K562 (cell line): ENCODE data around the gene HDAC7. TPM values are rescaled to one million over a fixed set of nuclear protein-coding genes. Genes with fewer than 3 reads are reported as not detected.

Experiments used
- BACH1 ChIP-seq: fragments of 200-800 bp; sonication (Bioruptor generic); IDR thresholded peaks from 2 replicates; pipeline ENCODE4 v1.6.1; 2016; ENCODE audit warnings: missing genetic modification characterization, missing compliant biosample characterization
- CBX5 ChIP-seq: IDR thresholded peaks from 2 replicates; pipeline ENCODE4 v1.6.1; 2014; ENCODE audit warnings: low read depth, borderline replicate concordance
- CEBPZ ChIP-seq: fragments of 150-350 bp; IDR thresholded peaks from 2 replicates; pipeline ENCODE4 v1.6.1; 2014; ENCODE audit warnings: low read depth, mild to moderate bottlenecking, low read length, borderline replicate concordance
- CUX1 ChIP-seq: fragments of 200-800 bp; sonication (Bioruptor generic); IDR thresholded peaks from 2 replicates; pipeline ENCODE4 v1.6.1; 2016; ENCODE audit warnings: missing genetic modification characterization, missing compliant biosample characterization
- DIDO1 ChIP-seq: fragments of 450-650 bp; IDR thresholded peaks from 2 replicates; pipeline ENCODE4 v1.6.1; 2016; ENCODE audit warnings: low read depth, missing biosample characterization, missing genetic modification characterization
- NFRKB ChIP-seq: fragments of 450-650 bp; IDR thresholded peaks from 2 replicates; pipeline ENCODE4 v1.6.1; 2016; ENCODE audit warnings: low read depth
- PCBP1 ChIP-seq: fragments of 200-400 bp; formaldehyde crosslinking; IDR thresholded peaks from 2 replicates; pipeline ENCODE4 v1.6.1; 2018; ENCODE audit warnings: mild to moderate bottlenecking, low read depth, low read length; ENCODE audit not compliant: poor library complexity, severe bottlenecking
- PHF8 ChIP-seq: fragments of 200-600 bp; sonication (generic); IDR thresholded peaks from 2 replicates; pipeline ENCODE4 v1.6.1; 2012; ENCODE audit warnings: mixed run types, mild to moderate bottlenecking, inconsistent platforms, low read length, moderate library complexity, borderline replicate concordance
- PML ChIP-seq: IDR thresholded peaks from 2 replicates; pipeline ENCODE4 v1.6.1; 2012; ENCODE audit warnings: low read length, inconsistent platforms
- SMARCE1 ChIP-seq: fragments of 450-650 bp; IDR thresholded peaks from 2 replicates; pipeline ENCODE4 v1.7.1; 2016; ENCODE audit warnings: mild to moderate bottlenecking
- SMC3 ChIP-seq: conservative IDR thresholded peaks from 2 replicates; pipeline ENCODE4 v1.6.1; 2011; ENCODE audit warnings: low read depth, low read length, improper control_type of control experiment; ENCODE audit not compliant: insufficient read depth
- STAT5B ChIP-seq: fragments of 250-450 bp; sonication (Bioruptor Pico); IDR thresholded peaks from 2 replicates; pipeline ENCODE4 v1.8.0; 2021; ENCODE audit warnings: mild to moderate bottlenecking, inconsistent platforms
- TFE3 ChIP-seq: fragments of 450-650 bp; formaldehyde crosslinking; IDR thresholded peaks from 2 replicates; pipeline ENCODE4 v1.4.0; 2020; ENCODE audit warnings: mild to moderate bottlenecking, mixed read lengths
- ZBTB33 ChIP-seq: sonication (generic); formaldehyde crosslinking; IDR thresholded peaks from 2 replicates; pipeline ENCODE4 v1.8.1; 2023; ENCODE audit warnings: mild to moderate bottlenecking, missing genetic modification reagents
- polyA plus RNA-seq, 8 experiments: library from polyadenylated mRNA; depleted of rRNA in 4 of 8; stranded (reverse) in 5 of 8; unstranded in 3 of 8; fragments of >200 nt; fragmentation: Nextera tagmentation in 2 of 8; fragmentation: Illumina TruSeq in 1 of 8; extraction: Ambion mirVana in 2 of 8; extraction: Trizol in 1 of 8; gene quantifications; 2 replicates each; pipeline versions ENCODE4 v1.2.1 to v1.2.3, GENCODE V29; 2011 to 2014; ENCODE audit warnings: inconsistent platforms in 1 of 8, missing spikeins in 1 of 8
- total RNA-seq, 7 experiments: library from RNA; depleted of rRNA in 6 of 7; stranded (reverse); fragments of >200 nt in 6 of 7; fragmentation: Illumina TruSeq in 2 of 7; extraction: Trizol in 2 of 7; gene quantifications; 2 replicates each; pipeline versions ENCODE4 v1.2.1 to v1.2.3, GENCODE V29; 2011 to 2021; ENCODE audit warnings: low replicate concordance in 1 of 7

HDAC7 gene
- total and polyA plus RNA-seq, 9 of the 15 experiments (the other 6 are each of a cell fraction or from before 2014, with no cell fraction given): 2.5 to 129 (median 31.1) TPM

- TF ChIP-seq CUX1 (CRISPR knock-in tag): no peak
- TF ChIP-seq PHF8: peak; percentile 53; the same call in 1 of the 2 replicates
- TF ChIP-seq ZBTB33 (CRISPR knock-in tag): 0 out of 2 replicates have a peak, but pooled peaks have one; percentile 25
- TF ChIP-seq CEBPZ: no peak
- peak; percentile 88 for TF ChIP-seq SMARCE1
- peak; percentile 68 for TF ChIP-seq PCBP1
- no peak for TF ChIP-seq TFE3 (CRISPR knock-in tag)
- TF ChIP-seq SMC3: 0 out of 2 replicates have a peak, but pooled peaks have one; percentile 23
- TF ChIP-seq CBX5: no peak
- TF ChIP-seq STAT5B: no peak
- no peak for TF ChIP-seq NFRKB
- TF ChIP-seq BACH1: no peak
- TF ChIP-seq PML: no peak
- no peak for TF ChIP-seq DIDO1
These were observed 60.6 kb downstream of the HDAC7 start, which contains the start of gene RAPGEF3 (continued) for GRCh38 chr12:47758834-47759690.
